ENCODE results near the gene ERV3-1. TPM values are rescaled to one million over a fixed set of nuclear protein-coding genes. Genes with fewer than 3 reads are reported as not detected.

The ERV3-1 gene
- total and polyA plus RNA-seq, 9 of the 15 experiments (the other 6 are each of a cell fraction or from before 2014, with no cell fraction given) = 10.2 to 30.0 (median 22.0) TPM

DNA sequence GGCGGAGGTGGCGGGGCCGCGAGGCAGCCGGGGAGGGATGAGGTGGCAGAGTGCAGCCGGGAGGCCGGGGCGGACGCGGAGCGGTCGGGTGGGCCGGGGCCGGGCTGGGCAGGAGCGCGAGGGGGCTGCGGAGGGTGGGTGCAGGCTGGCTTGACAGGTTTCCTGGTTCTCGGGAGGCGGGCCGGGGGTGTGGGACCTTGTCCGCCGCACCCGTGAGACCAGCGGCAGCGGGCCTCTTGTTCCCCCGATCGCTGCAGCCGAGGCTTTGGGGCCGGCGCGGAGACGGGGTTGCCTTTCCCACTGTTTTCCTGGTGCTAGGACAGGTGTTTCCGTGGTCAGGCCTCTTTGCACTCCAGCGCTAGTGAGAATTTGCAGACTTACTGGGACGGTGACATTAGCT, 32.3 kb upstream of the ERV3-1 start (continued):
- TF ChIP-seq ZFX (CRISPR knock-in tag; IDR thresholded peaks at IDR 0.05) = peak; percentile 53

DNA sequence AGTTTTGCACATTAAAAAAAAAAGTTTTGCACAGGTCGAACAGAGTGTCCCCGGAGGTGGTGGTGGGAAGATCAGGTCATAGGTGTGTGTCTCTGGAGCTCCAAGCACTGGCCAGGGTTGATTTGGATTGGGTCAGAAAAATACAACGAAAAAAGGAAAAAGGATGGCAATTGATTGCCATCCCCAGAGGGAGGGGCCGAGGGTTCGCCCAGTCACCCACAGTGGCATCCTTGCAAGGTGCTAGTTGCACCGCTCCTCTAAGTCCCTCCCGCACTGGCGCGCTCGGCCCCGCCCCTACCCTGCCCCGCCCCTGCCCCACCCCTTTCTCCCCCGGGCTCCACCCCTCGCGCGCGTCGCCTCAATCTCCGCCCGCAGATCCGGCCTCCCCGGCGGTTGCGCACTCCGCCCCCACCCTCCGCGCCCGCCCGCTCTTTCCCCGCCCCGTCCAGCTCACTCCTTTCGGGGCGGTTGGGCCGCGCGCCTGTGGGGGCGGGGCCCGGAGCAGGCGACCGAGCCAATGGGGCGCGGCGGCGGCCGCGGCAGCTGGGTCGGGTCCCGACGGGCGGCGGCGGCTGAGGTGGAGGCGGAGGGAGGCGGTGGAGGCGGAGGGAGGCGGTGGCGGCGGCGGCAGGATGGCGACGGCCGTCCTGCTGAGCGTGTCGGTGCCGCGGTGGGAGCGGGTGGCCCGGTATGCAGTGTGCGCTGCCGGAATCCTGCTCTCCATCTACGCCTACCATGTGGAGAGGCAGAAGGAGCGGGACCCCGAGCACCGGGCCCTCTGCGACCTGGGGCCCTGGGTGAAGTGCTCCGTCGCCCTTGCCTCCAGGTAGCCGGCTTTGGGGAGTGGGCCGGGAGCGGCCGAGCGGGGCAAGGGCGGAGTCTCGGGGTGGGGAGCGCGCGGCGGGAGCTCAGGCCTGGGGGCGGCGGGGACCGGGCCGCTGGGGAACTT, 31.5 kb upstream of the ERV3-1 start:
- intact Hi-C loops (cut with micrococcal nuclease) = no loop called here
- DNase-seq (ENCODE audit: extremely low read depth in 1 of 4, low spot score in 3 of 4) (peak; percentile 93 to 97 (median 94)), ATAC-seq (peak; percentile 91), FAIRE-seq (no peak)
- peak overlapping the region; percentile 83 for H2AFZ ChIP-seq (ENCODE audit: low read depth, low read length)
- no peaks in the 10 kb centered on the region for H4K20me1 ChIP-seq (replicated peaks; ENCODE audit: control insufficient read depth, insufficient read depth, low read length)
- H3K4me1 ChIP-seq (replicated peaks in 1 of 2; ENCODE audit: control insufficient read depth in 2 of 2, insufficient read depth in 2 of 2, low read length in 2 of 2) = peaks cover 0 to 3% of the 10 kb centered on the region in 2 experiments; a peak in 3 of 5 replicates
- H3K27me3 ChIP-seq (ENCODE audit: control insufficient read depth in 2 of 2, insufficient read depth in 2 of 2, low read length in 2 of 2) = no peaks in the 10 kb centered on the region
- H3K36me3 ChIP-seq (ENCODE audit: control insufficient read depth, insufficient read depth, low read length) = peaks cover 3% of the 10 kb centered on the region; the same call in 2 of the 3 replicates
- peak overlapping the region; percentile 79 for H3K4me3 ChIP-seq
- H3K27ac ChIP-seq (ENCODE audit: extremely low read depth, low read depth, low read length) = peak overlapping the region; percentile 89
- H3K9me1 ChIP-seq (ENCODE audit: control insufficient read depth, insufficient read depth, low read length) = no peaks in the 10 kb centered on the region
- in situ Hi-C loops (cut with MboI) = no loop called here
- WGBS (ENCODE audit: insufficient coverage, low coverage, missing lambda C conversion rate) = 5% methylated on average over 19 of the region's 92 CpGs
- ChIA-PET CTCF (ENCODE audit: low intra/inter-chr PET ratio) (no interaction called here), POLR2A (interaction anchor here (0.5 kb wide), 1 partner anchor 12 kb away, joined by 5 read pairs; no protein-coding TSS in a partner anchor)
- H3K79me2 ChIP-seq (ENCODE audit: control insufficient read depth, insufficient read depth, low read length) = peaks cover 39% of the 10 kb centered on the region
- peak overlapping the region; percentile 78; the same call in 1 of the 2 replicates for H3K4me2 ChIP-seq (ENCODE audit: insufficient read depth, low read length)
- peak overlapping the region; percentile 76 to 99; a peak in 3 of 4 replicates for H3K9ac ChIP-seq (ENCODE audit: insufficient read depth in 1 of 2, low read depth in 2 of 2, low read length in 2 of 2)
- no TSS peak for BruUV-seq (replicated peaks)
- H3K9me3 ChIP-seq (replicated peaks; ENCODE audit: control insufficient read depth, insufficient read depth, low read depth, low read length) = no peaks in the 10 kb centered on the region
- TF ChIP-seq FOXA3 (CRISPR knock-in tag; conservative IDR thresholded peaks at IDR 0.05 in 1 of 2, IDR thresholded peaks at IDR 0.05 in 1 of 2) (no peak), DMBX1 (CRISPR knock-in tag; IDR thresholded peaks at IDR 0.05; ENCODE audit: borderline replicate concordance) (no peak), SRSF7 (optimal IDR thresholded peaks at IDR 0.05; ENCODE audit: low read depth, low read length) (no peak), ZBTB17 (CRISPR knock-in tag; IDR thresholded peaks at IDR 0.05) (no peak), SP1 (CRISPR knock-in tag; IDR thresholded peaks at IDR 0.05) (no peak), RAD21 (CRISPR knock-in tag; conservative IDR thresholded peaks at IDR 0.05 in 1 of 2, IDR thresholded peaks at IDR 0.05 in 1 of 2) (no peak), ZBED1 (IDR thresholded peaks at IDR 0.05) (no peak), NRF1 (conservative IDR thresholded peaks at IDR 0.05 in 1 of 2, IDR thresholded peaks at IDR 0.05 in 1 of 2) (peak; percentile 39 to 49; a peak in 3 of 4 replicates)
- TF ChIP-seq, protein P1, sequence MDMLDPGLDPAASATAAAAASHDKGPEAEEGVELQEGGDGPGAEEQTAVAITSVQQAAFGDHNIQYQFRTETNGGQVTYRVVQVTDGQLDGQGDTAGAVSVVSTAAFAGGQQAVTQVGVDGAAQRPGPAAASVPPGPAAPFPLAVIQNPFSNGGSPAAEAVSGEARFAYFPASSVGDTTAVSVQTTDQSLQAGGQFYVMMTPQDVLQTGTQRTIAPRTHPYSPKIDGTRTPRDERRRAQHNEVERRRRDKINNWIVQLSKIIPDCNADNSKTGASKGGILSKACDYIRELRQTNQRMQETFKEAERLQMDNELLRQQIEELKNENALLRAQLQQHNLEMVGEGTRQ (CRISPR knock-in tag; IDR thresholded peaks at IDR 0.05) = no peak
- TF ChIP-seq, protein P2, sequence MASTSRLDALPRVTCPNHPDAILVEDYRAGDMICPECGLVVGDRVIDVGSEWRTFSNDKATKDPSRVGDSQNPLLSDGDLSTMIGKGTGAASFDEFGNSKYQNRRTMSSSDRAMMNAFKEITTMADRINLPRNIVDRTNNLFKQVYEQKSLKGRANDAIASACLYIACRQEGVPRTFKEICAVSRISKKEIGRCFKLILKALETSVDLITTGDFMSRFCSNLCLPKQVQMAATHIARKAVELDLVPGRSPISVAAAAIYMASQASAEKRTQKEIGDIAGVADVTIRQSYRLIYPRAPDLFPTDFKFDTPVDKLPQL (IDR thresholded peaks at IDR 0.05; ENCODE audit: extremely low read depth, insufficient read length) = no peak
- TF ChIP-seq, protein P3, sequence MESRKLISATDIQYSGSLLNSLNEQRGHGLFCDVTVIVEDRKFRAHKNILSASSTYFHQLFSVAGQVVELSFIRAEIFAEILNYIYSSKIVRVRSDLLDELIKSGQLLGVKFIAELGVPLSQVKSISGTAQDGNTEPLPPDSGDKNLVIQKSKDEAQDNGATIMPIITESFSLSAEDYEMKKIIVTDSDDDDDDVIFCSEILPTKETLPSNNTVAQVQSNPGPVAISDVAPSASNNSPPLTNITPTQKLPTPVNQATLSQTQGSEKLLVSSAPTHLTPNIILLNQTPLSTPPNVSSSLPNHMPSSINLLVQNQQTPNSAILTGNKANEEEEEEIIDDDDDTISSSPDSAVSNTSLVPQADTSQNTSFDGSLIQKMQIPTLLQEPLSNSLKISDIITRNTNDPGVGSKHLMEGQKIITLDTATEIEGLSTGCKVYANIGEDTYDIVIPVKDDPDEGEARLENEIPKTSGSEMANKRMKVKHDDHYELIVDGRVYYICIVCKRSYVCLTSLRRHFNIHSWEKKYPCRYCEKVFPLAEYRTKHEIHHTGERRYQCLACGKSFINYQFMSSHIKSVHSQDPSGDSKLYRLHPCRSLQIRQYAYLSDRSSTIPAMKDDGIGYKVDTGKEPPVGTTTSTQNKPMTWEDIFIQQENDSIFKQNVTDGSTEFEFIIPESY (CRISPR knock-in tag; IDR thresholded peaks at IDR 0.05) = no peak
- TF ChIP-seq, protein P4, sequence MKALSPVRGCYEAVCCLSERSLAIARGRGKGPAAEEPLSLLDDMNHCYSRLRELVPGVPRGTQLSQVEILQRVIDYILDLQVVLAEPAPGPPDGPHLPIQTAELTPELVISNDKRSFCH (CRISPR knock-in tag; IDR thresholded peaks at IDR 0.05) = no peak
- TF ChIP-seq, protein P4 (tag; IDR thresholded peaks at IDR 0.05) = no peak

Measured in K562 (cell line).